Naive thymus-derived CD8-positive, alpha-beta T cell (primary cell): Measurements from ENCODE around the gene ZFPL1. TPM values are rescaled to one million over a fixed set of nuclear protein-coding genes. Genes with fewer than 3 reads are reported as not detected.

Experiments
- ATAC-seq, 2 donors: fragments of 150-1000 bp; cut with Tn5 transposase in 1 of 2; sonication (Bioruptor Pico), chemical (Tn5 transposase) in 1 of 2; 1 replicate in 1 of 2; 2 replicates in 1 of 2; pipeline ENCODE4 v1.10.0; 2021; ENCODE audit warnings: mild to moderate bottlenecking in 2 of 2, moderate library complexity in 2 of 2
- POLR2A ChIA-PET: fragments of 350-600 bp; sonication (Branson Sonifier 250); formaldehyde crosslinking; loops from one replicate; lab custom pipeline; 2021; ENCODE audit warnings: antibody characterized with exemption; lab: Charles Lee
- DNase-seq, 10 donors: peaks; one replicate each; pipeline versions ENCODE4 v3.0.0 to v3.0.0-alpha.2; 2020 to 2022
- H3K27ac Mint-ChIP-seq, 10 donors: one replicate each; pipeline ENCODE4 v1.8.0; 2020 to 2022; ENCODE audit warnings: mild to moderate bottlenecking in 10 of 10, mixed read lengths in 10 of 10, moderate library complexity in 4 of 10, inconsistent platforms in 1 of 10
- H3K27me3 Mint-ChIP-seq, 5 donors: one replicate each; pipeline ENCODE4 v1.8.0; 2021 to 2022; ENCODE audit warnings: mixed read lengths in 5 of 5
- H3K36me3 Mint-ChIP-seq, 3 donors: one replicate each; pipeline ENCODE4 v1.8.0; 2020 to 2022; ENCODE audit warnings: mixed read lengths in 3 of 3, mild to moderate bottlenecking in 2 of 3, inconsistent platforms in 1 of 3
- H3K4me1 Mint-ChIP-seq, 4 donors: one replicate each; pipeline ENCODE4 v1.8.0; 2021 to 2022; ENCODE audit warnings: mixed read lengths in 4 of 4
- H3K4me3 Mint-ChIP-seq, 10 donors: one replicate each; pipeline ENCODE4 v1.8.0; 2020 to 2022; ENCODE audit warnings: mild to moderate bottlenecking in 10 of 10, mixed read lengths in 10 of 10, moderate library complexity in 6 of 10, inconsistent platforms in 1 of 10
- H3K9me3 Mint-ChIP-seq, 9 donors: one replicate each; pipeline ENCODE4 v1.8.0; 2020 to 2022; ENCODE audit warnings: mixed read lengths in 9 of 9, mild to moderate bottlenecking in 3 of 9, inconsistent platforms in 1 of 9, moderate library complexity in 1 of 9
- polyA plus RNA-seq, 3 donors: library from polyadenylated mRNA; unstranded; fragments of 300-500 nt; fragmentation: Illumina TruSeq; gene quantifications; one replicate each; pipeline ENCODE4 v1.2.3, GENCODE V29; 2021
- total RNA-seq, 8 experiments: library from RNA in 2 of 8; stranded (reverse) in 2 of 8; gene quantifications; one replicate each; pipeline ENCODE4 v1.2.3 and lab custom pipeline; 2021 to 2026

The ZFPL1 gene
- total and polyA plus RNA-seq, 5 experiments from 2014 or later = 21.5 to 50.5 (median 33.1) TPM

DNA sequence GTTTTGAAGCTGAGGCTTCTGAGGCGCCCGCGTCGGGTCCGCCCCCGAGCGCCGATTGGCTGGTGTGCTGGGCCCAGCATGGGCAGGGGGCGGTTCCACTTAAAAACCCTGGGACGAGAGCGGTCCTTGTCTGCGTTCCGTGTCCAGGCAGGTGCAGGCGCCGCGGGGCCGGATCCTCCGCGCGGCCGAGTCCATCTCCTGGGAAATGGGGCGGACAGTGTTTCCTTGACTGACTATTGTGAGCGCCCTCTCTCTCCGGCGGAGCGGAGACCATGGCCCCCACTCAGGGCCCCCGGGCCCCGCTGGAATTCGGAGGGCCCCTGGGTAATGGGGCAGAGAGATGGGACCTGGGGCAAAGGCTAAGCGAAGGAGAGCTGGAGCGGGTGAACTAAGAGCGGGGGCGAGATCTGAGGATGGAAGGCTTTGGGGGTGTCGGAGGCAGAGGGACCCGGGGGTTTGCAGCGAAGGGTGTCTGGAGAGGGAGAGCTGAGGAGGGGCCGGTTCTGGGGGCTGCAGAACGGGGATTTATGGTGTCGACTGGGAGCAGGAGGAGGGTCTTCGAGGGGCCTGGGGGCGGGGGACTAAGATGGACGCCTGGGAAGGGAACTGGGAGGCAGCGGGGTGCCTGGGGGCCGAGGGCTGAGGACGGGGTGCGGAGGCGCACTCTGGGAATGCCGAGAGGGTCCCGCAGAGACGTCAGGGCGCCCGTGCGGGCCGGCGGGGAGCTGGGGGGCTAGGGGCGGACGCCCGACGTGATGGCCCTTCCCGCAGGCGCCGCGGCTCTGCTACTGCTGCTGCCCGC, 27.9 kb downstream of the ZFPL1 start, which contains the start of gene TM7SF2:
TSS of gene TM7SF2 (plus strand) at position 129 of the 802 bp plus-strand sequence. CDS start at position 273, 144 bp downstream.
- H3K27me3 Mint-ChIP-seq = no peaks in the 10 kb centered on the region
- POLR2A ChIA-PET = interaction anchor here (0.5 to 6.8 kb wide), 27 partner anchors 11 to 428 kb away, joined by 3 to 115 read pairs (median 4); partner anchors contain the start of genes ARL2, CAPN1, CDCA5 and FAU
- H3K36me3 Mint-ChIP-seq = peaks cover 0 to 9% (median 0%) of the 10 kb centered on the region in 3 donors
- peak within 1 kb of the TSS; percentile 81 to 99 (median 88) for H3K4me3 Mint-ChIP-seq
- ATAC-seq (peak; percentile 69 to 71), DNase-seq (peak; percentile 84 to 96 (median 90))
- H3K9me3 Mint-ChIP-seq = no peaks in the 10 kb centered on the region
- peak within 1 kb of the TSS; percentile 63 to 99 (median 92) for H3K27ac Mint-ChIP-seq
- H3K4me1 Mint-ChIP-seq = peaks cover 27 to 50% (median 42%) of the 10 kb centered on the region in 4 donors

DNA sequence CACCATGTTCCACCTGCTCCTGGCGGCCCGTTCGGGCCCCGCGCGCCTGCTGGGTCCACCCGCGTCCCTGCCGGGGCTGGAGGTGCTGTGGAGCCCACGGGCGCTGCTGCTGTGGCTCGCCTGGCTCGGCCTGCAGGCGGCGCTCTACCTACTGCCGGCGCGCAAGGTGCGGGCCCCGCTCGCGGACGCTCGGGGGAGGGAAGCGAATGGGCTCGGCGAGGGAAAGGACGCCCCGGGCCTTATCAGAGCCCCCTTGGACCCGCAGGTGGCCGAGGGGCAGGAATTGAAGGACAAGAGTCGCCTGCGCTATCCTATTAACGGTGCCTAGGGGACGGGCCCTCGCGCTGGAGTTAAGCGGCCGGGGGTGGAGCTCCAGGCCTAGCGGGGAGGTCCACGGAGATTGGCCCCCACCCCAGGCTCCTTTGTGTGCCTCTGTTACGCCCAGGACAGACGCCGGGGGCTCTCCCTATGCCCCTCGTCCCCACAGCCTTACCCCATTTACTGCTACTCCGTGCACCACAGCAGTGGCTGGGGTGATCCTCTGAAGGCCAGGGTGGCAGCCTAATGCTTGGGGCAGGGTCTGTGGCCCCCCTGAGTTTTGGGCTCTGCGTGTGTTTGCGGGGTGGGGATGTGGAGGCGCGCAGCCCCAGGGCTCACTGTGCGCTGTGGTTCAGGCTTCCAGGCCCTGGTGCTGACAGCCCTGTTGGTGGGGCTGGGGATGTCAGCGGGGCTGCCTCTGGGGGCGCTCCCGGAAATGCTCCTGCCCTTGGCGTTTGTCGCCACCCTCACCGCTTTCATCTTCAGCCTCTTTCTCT, 28.7 kb downstream of the ZFPL1 start:
- DNase-seq (peak; percentile 65 to 85 (median 80)), ATAC-seq (peak; percentile 56 to 59)
- H3K4me1 Mint-ChIP-seq = peaks cover 27 to 51% (median 45%) of the 10 kb centered on the region in 4 donors
- no peaks in the 10 kb centered on the region for H3K27me3 Mint-ChIP-seq
- H3K9me3 Mint-ChIP-seq = no peaks in the 10 kb centered on the region
- POLR2A ChIA-PET = interaction anchor here (0.6 to 6.8 kb wide), 16 partner anchors 10 to 395 kb away, joined by 3 to 115 read pairs (median 4); partner anchors contain the start of genes ARL2, CAPN1, CDCA5 and FAU
- H3K36me3 Mint-ChIP-seq = peaks cover 0 to 6% (median under 1%) of the 10 kb centered on the region in 3 donors
- H3K4me3 Mint-ChIP-seq = peak overlapping the region; percentile 80 to 99 (median 87)
- H3K27ac Mint-ChIP-seq = peak overlapping the region; percentile 83 to 99 (median 92)

- Mint-ChIP-seq H3K4me3 (peak overlapping the region; percentile 80 to 99 (median 87)), H3K27me3 (no peaks in the 10 kb centered on the region), H3K36me3 (peaks cover 2 to 11% (median 3%) of the 10 kb centered on the region in 3 donors), H3K4me1 (peaks cover 28 to 56% (median 48%) of the 10 kb centered on the region in 4 donors), H3K27ac (peak overlapping the region; percentile 83 to 99 (median 92)), H3K9me3 (no peaks in the 10 kb centered on the region)
- POLR2A ChIA-PET = interaction anchor here (1.0 to 6.8 kb wide), 8 partner anchors 9 to 394 kb away, joined by 4 to 115 read pairs (median 13); partner anchors contain the start of genes ARL2, CAPN1, FAU and MRPL49
- ATAC-seq (no peak), DNase-seq (no peak)
These were observed 29.3 kb downstream of the ZFPL1 start for GRCh38 chr11:65113361-65113756.

DNA sequence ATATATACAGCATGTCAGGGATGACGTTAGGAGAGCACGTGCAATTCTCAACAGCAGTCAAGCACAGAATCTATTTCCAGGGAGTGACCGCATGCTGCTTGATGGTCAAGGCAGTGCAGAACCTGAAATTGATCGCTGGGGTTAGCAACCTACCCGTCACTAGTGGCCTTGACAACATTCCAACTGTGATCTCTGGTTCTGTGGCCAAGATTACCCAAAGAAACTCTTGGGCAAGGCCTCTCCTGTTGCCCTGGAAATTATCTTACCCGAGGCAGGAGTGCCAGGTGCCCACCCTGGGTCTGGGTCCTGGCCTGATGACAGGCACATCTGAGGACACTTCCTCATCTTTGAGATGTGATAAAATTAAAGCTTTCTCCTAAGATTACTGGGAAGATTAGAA, 29.8 kb downstream of the ZFPL1 start:
- H3K4me1 Mint-ChIP-seq = peaks cover 31 to 61% (median 50%) of the 10 kb centered on the region in 4 donors
- no peaks in the 10 kb centered on the region for H3K9me3 Mint-ChIP-seq
- no peak for DNase-seq
- no peaks in the 10 kb centered on the region for H3K27me3 Mint-ChIP-seq
- POLR2A ChIA-PET = interaction anchor here (2.4 to 6.8 kb wide), 3 partner anchors 9 to 68 kb away, joined by 10 to 115 read pairs (median 101); partner anchors contain the start of genes CAPN1, FAU, MRPL49 and VPS51
- peaks cover 2 to 15% (median 3%) of the 10 kb centered on the region in 3 donors for H3K36me3 Mint-ChIP-seq
- peak overlapping the region; percentile 19 to 99 (median 84) for H3K4me3 Mint-ChIP-seq
- ATAC-seq = no peak
- peak overlapping the region in 9 of 10 donors; percentile 6 to 99 (median 83) for H3K27ac Mint-ChIP-seq

DNA sequence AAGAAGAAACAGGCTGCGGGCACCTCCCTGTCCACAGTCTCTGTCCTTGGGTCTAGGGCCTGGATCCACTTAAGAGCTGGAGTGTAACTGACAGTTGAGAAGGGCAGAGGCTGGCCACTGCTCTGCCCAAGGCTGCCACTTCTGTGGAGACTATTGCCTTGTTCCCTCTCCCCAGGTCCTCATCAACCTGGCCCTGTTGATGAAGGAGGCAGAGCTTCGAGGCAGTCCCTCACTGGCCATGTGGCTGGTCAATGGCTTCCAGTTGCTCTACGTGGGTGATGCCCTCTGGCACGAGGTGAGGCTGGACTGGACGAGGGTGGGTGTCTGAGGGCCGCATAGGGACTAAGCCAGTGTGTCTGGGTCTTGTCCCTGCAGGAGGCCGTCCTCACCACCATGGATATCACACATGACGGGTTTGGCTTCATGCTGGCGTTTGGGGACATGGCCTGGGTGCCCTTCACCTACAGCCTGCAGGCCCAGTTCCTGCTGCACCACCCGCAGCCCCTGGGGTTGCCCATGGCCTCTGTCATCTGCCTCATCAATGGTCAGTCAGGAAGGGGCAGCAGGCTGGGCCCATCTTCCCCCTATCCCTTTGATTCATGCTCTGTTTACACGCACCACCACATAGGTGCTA, 30.6 kb downstream of the ZFPL1 start:
- Mint-ChIP-seq H3K4me1 (peaks cover 31 to 63% (median 53%) of the 10 kb centered on the region in 4 donors), H3K4me3 (peak overlapping the region in 7 of 10 donors; percentile 7 to 99 (median 81))

GRCh38 chr11:65115361-65116082, 31.5 kb downstream of the ZFPL1 start:
- H3K27ac Mint-ChIP-seq = peak overlapping the region in 9 of 10 donors; percentile 20 to 97 (median 63)
- peak overlapping the region; percentile 22 to 94 (median 88) for H3K4me3 Mint-ChIP-seq
- peaks cover 26 to 64% (median 49%) of the 10 kb centered on the region in 4 donors for H3K4me1 Mint-ChIP-seq
- H3K9me3 Mint-ChIP-seq = no peaks in the 10 kb centered on the region
- no peaks in the 10 kb centered on the region for H3K27me3 Mint-ChIP-seq
- H3K36me3 Mint-ChIP-seq = peaks cover 3 to 29% (median 6%) of the 10 kb centered on the region in 3 donors
- POLR2A ChIA-PET = interaction anchor here (0.7 to 3.8 kb wide), 7 partner anchors 12 to 455 kb away, joined by 5 to 42 read pairs (median 14); partner anchors contain the start of genes SF1, SYVN1, VPS51 and ZNRD2
- no peak for DNase-seq
- no peak for ATAC-seq

More for the DNA sequence above, 30.6 kb downstream of the ZFPL1 start:
- no peaks in the 10 kb centered on the region for H3K27me3 Mint-ChIP-seq
- POLR2A ChIA-PET = interaction anchor here (3.8 kb wide), 1 partner anchor 20 kb away, joined by 42 read pairs; the partner anchor contains the start of gene SYVN1
- DNase-seq (no peak), ATAC-seq (no peak)
- no peaks in the 10 kb centered on the region for H3K9me3 Mint-ChIP-seq
- peak overlapping the region in 8 of 10 donors; percentile 27 to 97 (median 79) for H3K27ac Mint-ChIP-seq
- H3K36me3 Mint-ChIP-seq = peaks cover 2 to 23% (median 3%) of the 10 kb centered on the region in 3 donors

- Mint-ChIP-seq H3K27me3 (no peaks in the 10 kb centered on the region), H3K9me3 (no peaks in the 10 kb centered on the region), H3K36me3 (peaks cover 3 to 34% (median 6%) of the 10 kb centered on the region in 3 donors), H3K4me3 (peak overlapping the region; percentile 87 to 94 (median 90)), H3K27ac (peak overlapping the region; percentile 81 to 99 (median 96)), H3K4me1 (peaks cover 27 to 64% (median 47%) of the 10 kb centered on the region in 4 donors)
- ATAC-seq (peak; percentile 9 to 20), DNase-seq (peak; percentile 47 to 83 (median 65))
- POLR2A ChIA-PET = interaction anchor here (0.6 to 3.8 kb wide), 34 partner anchors 8 to 1151 kb away, joined by 3 to 42 read pairs (median 6); partner anchors contain the start of genes ARL2, CAPN1, CDCA5 and EHD1
These were observed 32.6 kb downstream of the ZFPL1 start for GRCh38 chr11:65116370-65117205.

DNA sequence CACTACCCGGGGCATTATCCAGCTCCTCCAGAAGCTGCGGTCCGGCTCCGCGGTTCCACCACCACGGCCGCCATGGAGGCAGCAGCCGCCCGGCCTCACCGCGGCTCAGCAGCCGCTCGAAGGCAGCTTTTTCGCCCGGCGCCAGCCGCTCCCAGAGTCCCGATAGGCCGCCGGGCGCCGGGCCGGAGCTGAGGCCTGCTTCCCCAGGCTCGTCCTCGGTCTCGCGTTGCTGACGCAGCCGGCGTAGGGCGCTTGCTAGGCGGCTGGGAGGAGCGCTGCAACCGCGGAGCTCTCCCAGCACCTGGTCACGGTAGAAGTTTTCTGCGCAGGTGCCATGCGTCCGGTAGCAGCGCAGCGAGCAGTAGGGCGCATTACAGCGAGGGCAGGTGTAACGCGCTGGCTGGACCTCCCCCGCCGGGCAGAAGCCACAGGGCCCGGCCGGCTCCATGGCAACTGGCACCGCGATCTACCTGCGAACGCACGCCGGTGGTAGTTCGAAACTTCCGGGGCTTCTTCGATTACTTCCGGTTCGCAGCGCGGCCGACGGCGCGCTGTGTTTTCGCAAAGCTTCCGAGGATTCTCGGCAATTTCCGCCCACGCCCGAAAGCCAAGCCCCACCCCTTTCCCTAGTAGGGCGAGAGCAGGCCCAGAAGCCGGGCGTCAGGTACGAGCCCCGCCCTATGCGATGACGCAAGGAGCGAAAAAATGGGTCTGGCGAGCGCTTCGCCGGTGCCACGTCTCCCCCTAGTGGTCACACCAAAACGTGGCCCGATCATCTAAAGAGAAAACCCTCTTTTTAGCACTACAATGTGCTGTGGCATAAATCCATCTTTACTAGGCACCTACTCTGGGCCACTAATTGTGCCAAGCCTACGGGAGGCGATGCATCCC, 33.4 kb downstream of the ZFPL1 start, which contains the start of gene ZNHIT2:
TSS of gene ZNHIT2 (minus strand) at position 496 of the 891 bp plus-strand sequence. CDS start at position 448, 48 bp downstream.
- H3K27ac Mint-ChIP-seq = peak within 1 kb of the TSS; percentile 82 to 99 (median 97)
- H3K36me3 Mint-ChIP-seq = peaks cover 3 to 40% (median 6%) of the 10 kb centered on the region in 3 donors
- peak within 1 kb of the TSS; percentile 87 to 94 (median 90) for H3K4me3 Mint-ChIP-seq
- no peaks in the 10 kb centered on the region for H3K9me3 Mint-ChIP-seq
- H3K4me1 Mint-ChIP-seq = peaks cover 24 to 71% (median 51%) of the 10 kb centered on the region in 4 donors
- ATAC-seq (peak; percentile 60 to 66), DNase-seq (peak; percentile 96 to 100 (median 100))
- POLR2A ChIA-PET = interaction anchor here (0.5 to 3.8 kb wide), 40 partner anchors 9 to 1230 kb away, joined by 3 to 42 read pairs (median 5); partner anchors contain the start of genes ARL2, B4GAT1, CAPN1 and CDCA5
- H3K27me3 Mint-ChIP-seq = no peaks in the 10 kb centered on the region
